HG03175 (cell line): ENCODE results near the gene NUDT8.
"Not testable (repeated sequence)": the region's sequence is repeated elsewhere in the genome, so short reads cannot be mapped to it uniquely, and the experiment has no call there.

Source experiments
- ATAC-seq: cut with Tn5 transposase; IDR thresholded peaks from one replicate; pipeline ENCODE4 v1.9.1; 2021; ENCODE audit warnings: mild to moderate bottlenecking, moderate library complexity; ENCODE audit not compliant: unreplicated experiment

NUDT8 gene

GRCh38 chr11:67596753-67597300 is 32.9 kb downstream of the NUDT8 start:
- no peak for ATAC-seq

GRCh38 chr11:67594480-67594879 is 35.3 kb downstream of the NUDT8 start:
- no peak for ATAC-seq

GRCh38 chr11:67593565-67593905 is 36.2 kb downstream of the NUDT8 start:
- no peak for ATAC-seq

GRCh38 chr11:67592880-67593564 is 36.7 kb downstream of the NUDT8 start:
- no peak for ATAC-seq

GRCh38 chr11:67588899-67589415 is 40.8 kb downstream of the NUDT8 start:
- ATAC-seq: not testable (repeated sequence)

GRCh38 chr11:67588136-67588503 is 41.6 kb downstream of the NUDT8 start:
- ATAC-seq: peak; percentile 30

- ATAC-seq: no peak
Observed at GRCh38 chr11:67586568-67587250, 43.0 kb downstream of the NUDT8 start.

- ATAC-seq: no peak
Observed at GRCh38 chr11:67585911-67586310, 43.8 kb downstream of the NUDT8 start.

- ATAC-seq: no peak
Observed at GRCh38 chr11:67584881-67585873, 44.6 kb downstream of the NUDT8 start.

- ATAC-seq: no peak
Observed at GRCh38 chr11:67584205-67584880, 45.4 kb downstream of the NUDT8 start.

GRCh38 chr11:67583247-67584204 is 46.2 kb downstream of the NUDT8 start, which contains the start of gene GSTP1:
TSS of gene GSTP1 (plus strand) at chr11:67583812. CDS start at chr11:67583844, 32 bp downstream.
- ATAC-seq: peak; percentile 67

GRCh38 chr11:67582011-67582410 is 47.7 kb downstream of the NUDT8 start:
- no peak for ATAC-seq

GRCh38 chr11:67581469-67581868 is 48.3 kb downstream of the NUDT8 start:
- ATAC-seq: no peak

GRCh38 chr11:67577951-67578350 is 51.8 kb downstream of the NUDT8 start:
- no peak for ATAC-seq
